ENCODE data around the gene EFS. TPM values are rescaled to one million over a fixed set of nuclear protein-coding genes. Genes with fewer than 3 reads are reported as not detected.

EFS gene
- total RNA-seq, 4 donors from 2014 or later, result 7.0 to 12.9 (median 8.6) TPM

DNA sequence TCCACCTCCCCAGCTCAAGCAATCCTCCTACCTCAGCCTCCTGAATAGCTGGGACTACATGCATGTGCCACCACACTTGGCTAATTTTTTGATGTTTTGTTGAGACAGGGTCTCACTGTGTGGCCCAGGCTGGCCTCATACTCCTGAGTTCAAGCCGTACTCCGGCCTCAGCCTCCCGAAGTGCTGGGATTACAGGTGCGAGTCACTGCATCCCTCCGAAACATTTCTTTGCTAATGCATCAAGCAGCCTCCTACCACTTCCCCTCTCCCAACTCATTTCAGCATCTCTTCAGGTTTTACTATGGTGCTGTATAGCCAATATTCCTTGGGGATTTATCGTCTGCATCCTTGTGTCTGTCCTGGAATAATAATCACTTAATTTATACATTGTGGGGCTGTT lies 10.0 kb downstream of the EFS start:
- WGBS, 2 donors, result 85 to 89% methylated on average over 6 of the region's 6 CpGs
- no peak for DNase-seq
- Histone ChIP-seq H3K9me3 (no peaks in the 10 kb centered on the region), H3K4me1 (peaks cover 0 to 12% of the 10 kb centered on the region in 2 donors), H3K36me3 (no peaks in the 10 kb centered on the region), H3K4me3 (replicated peaks in 1 of 3) (no peak overlapping the region), H3K27me3 (no peaks in the 10 kb centered on the region), H3K27ac (no peak overlapping the region)
- no peak for TF ChIP-seq POLR2A (IDR thresholded peaks at IDR 0.05)
- no peak for TF ChIP-seq CTCF (IDR thresholded peaks at IDR 0.05)
- intact Hi-C loops (cut with DNase I), result no loop called here

- intact Hi-C loops (cut with DNase I), result no loop called here
- H3K4me3 ChIP-seq (replicated peaks in 1 of 3), result no peak overlapping the region
- H3K9me3 ChIP-seq, result no peaks in the 10 kb centered on the region
- H3K4me1 ChIP-seq, result peaks cover 0 to 12% of the 10 kb centered on the region in 2 donors
- H3K36me3 ChIP-seq, result no peaks in the 10 kb centered on the region
- no peak for TF ChIP-seq CTCF (IDR thresholded peaks at IDR 0.05)
- no peak for TF ChIP-seq POLR2A (IDR thresholded peaks at IDR 0.05)
- H3K27ac ChIP-seq, result peak overlapping the region in 1 of 3 donors; percentile 21
- H3K27me3 ChIP-seq, result no peaks in the 10 kb centered on the region
- 71 to 77% methylated on average over 5 of the region's 5 CpGs for WGBS, 2 donors
- no peak for DNase-seq
Observed at GRCh38 chr14:23353433-23353780, 11.6 kb downstream of the EFS start.

DNA sequence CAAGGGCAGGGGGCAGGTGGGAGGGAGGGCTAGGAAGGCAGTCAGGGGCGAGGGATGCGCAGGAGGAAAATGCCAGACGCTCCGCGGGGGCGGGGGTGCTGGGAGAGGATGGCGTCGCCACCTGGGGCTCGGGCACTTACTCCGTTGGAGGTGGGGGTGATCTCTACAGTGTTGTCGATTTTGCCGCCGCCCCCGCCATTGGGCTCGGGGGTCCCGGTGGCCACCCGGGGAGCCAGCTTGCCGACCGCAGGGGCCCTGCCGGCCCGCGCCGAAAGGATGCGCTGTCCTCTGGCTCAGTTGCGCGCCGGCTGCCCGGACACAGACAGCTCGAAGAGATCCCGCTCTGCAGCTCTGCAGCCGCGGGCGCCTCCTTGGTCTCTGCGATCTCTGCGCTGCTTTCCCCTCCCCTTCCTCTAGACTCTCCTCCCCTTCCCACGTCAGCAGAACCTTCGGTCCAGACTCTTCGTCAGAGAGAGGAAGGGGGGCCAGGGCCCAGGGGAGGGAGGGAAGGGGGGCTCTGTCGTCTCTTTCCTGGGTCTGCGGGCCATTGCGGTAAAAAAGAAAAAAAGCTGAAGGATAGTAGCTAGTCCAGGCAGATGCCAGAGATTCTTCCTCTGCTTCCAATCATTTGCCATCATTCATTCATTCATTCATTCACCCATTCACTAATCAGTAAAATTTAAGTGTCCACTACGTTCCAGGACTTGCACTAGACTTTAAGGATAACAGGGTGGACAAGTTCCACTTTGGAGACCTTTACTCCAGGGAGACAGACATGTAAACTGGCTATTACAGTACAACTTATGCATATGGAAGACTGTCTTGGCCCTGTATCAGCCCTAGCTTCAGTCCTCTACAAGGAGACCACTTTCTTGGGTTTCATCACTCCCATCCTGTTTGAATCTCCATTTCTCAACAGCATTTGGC lies 12.2 kb downstream of the EFS start, which contains the start of gene SLC22A17:
Gene SLC22A17, minus strand, starts transcription at position 382 of the 927 bp plus-strand sequence.
- intact Hi-C loops (cut with DNase I), result no loop called here
- Histone ChIP-seq H3K4me1 (peaks cover 0 to 12% of the 10 kb centered on the region in 2 donors), H3K27ac (peak within 1 kb of the TSS in 1 of 3 donors; percentile 21), H3K36me3 (no peaks in the 10 kb centered on the region), H3K27me3 (no peaks in the 10 kb centered on the region), H3K9me3 (no peaks in the 10 kb centered on the region), H3K4me3 (replicated peaks in 1 of 3) (peak within 1 kb of the TSS; percentile 73 to 80 (median 78))
- peak; percentile 81 to 82 for DNase-seq
- WGBS, 2 donors, result 1 to 2% methylated on average over 7 to 20 of the region's 42 CpGs
- peak in 1 of 6 experiments; percentile 15 for TF ChIP-seq CTCF (IDR thresholded peaks at IDR 0.05)
- peak; percentile 30 to 96 for TF ChIP-seq POLR2A (IDR thresholded peaks at IDR 0.05)

DNA sequence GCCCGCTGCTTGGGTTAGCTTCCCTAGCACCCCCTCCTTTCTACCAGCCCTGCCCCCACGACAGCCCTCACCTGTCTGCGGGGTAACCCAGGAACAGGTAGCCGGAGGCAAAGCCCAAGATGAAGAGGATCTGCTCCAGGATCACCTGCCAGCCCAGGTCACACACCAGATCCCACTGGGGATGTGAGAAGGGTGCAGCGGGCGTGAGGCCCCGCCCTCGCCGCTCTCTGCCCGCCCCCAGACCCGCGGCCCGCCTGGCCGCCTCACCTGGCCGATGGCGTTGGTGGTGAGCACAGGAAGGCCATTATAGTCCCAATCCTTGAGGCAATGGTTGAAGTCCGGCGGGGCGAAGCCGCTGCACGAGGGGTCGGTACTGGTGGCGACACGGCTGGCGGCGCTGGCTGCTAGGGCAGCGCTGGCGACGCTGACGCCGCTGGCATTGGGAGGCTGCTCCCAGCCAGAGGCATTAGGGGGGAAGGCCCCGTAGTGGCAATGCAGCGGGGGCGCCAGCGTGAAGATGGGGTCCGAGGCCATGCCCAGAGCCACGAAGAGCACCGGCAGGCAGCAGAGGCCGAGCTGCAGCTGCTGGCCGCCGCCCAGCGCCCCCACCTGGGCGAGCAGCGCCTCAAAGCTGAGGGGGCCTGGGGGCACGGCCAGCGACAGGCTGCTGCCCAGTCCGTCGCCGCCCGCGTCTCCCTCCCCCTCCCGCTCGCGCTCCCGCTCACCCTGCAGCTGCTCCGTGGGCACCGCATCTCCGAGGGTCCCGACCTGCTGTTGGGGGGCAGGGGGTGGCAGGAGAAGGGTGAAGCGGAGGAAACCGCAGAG lies 13.1 kb downstream of the EFS start:
- peak; percentile 29 to 32 for DNase-seq

More for the DNA sequence above, 13.1 kb downstream of the EFS start:
- 7 to 11% methylated on average over 22 to 23 of the region's 61 CpGs for WGBS, 2 donors
- Histone ChIP-seq H3K9me3 (no peaks in the 10 kb centered on the region), H3K36me3 (no peaks in the 10 kb centered on the region), H3K27me3 (no peaks in the 10 kb centered on the region), H3K4me3 (replicated peaks in 1 of 3) (peak overlapping the region; percentile 73 to 80 (median 78)), H3K27ac (no peak overlapping the region), H3K4me1 (peaks cover 0 to 12% of the 10 kb centered on the region in 2 donors)
- intact Hi-C loops (cut with DNase I), result no loop called here
- TF ChIP-seq POLR2A (IDR thresholded peaks at IDR 0.05) (peak in 1 of 2 donors; percentile 15), CTCF (IDR thresholded peaks at IDR 0.05) (no peak)

All from thyroid gland (tissue), 4 donors.